ENCODE data around the gene MOB3A. TPM values are rescaled to one million over a fixed set of nuclear protein-coding genes. Genes with fewer than 3 reads are reported as not detected.
A peak's percentile ranks its signal among the peaks of the same experiment; 100 is the strongest.
"Not testable (repeated sequence)": the region's sequence is repeated elsewhere in the genome, so short reads cannot be mapped to it uniquely, and the experiment has no call there.

The MOB3A gene
- total RNA-seq, 1 donor from 2014 or later = 18.7 TPM

- DNase-seq (ENCODE audit: low read depth, low spot score) = no peak
Observed at GRCh38 chr19:2108251-2109016, 12.3 kb upstream of the MOB3A start.

- no peak for DNase-seq (ENCODE audit: low read depth, low spot score)
Observed at GRCh38 chr19:2103045-2103707, 7.0 kb upstream of the MOB3A start.

GRCh38 chr19:2101417-2102335 lies 5.5 kb upstream of the MOB3A start:
- DNase-seq (ENCODE audit: low read depth, low spot score) = no peak

GRCh38 chr19:2100719-2101061 lies 4.6 kb upstream of the MOB3A start:
- no peak for DNase-seq (ENCODE audit: low read depth, low spot score)

GRCh38 chr19:2099937-2100718 lies 4.0 kb upstream of the MOB3A start:
- no peak for DNase-seq (ENCODE audit: low read depth, low spot score)

- no peak for DNase-seq (ENCODE audit: low read depth, low spot score)
Observed at GRCh38 chr19:2099054-2099501, 3.0 kb upstream of the MOB3A start.

- no peak for DNase-seq (ENCODE audit: low read depth, low spot score)
Observed at GRCh38 chr19:2097886-2098327, 1.8 kb upstream of the MOB3A start.

GRCh38 chr19:2097203-2097885 lies 1.2 kb upstream of the MOB3A start:
- DNase-seq (ENCODE audit: low read depth, low spot score) = no peak

- DNase-seq (ENCODE audit: low read depth, low spot score) = peak; percentile 87
Observed at GRCh38 chr19:2096480-2097202, 515 bp upstream of the MOB3A start, which contains the start of gene IZUMO4. TSS of gene IZUMO4 (plus strand) at chr19:2096915. CDS start at chr19:2096946, 31 bp downstream.

- DNase-seq (ENCODE audit: low read depth, low spot score) = not testable (repeated sequence)
Observed at GRCh38 chr19:2091926-2092525, 4.1 kb downstream of the MOB3A start.

GRCh38 chr19:2089727-2090053 lies 6.4 kb downstream of the MOB3A start:
- DNase-seq (ENCODE audit: low read depth, low spot score) = no peak

GRCh38 chr19:2089001-2089711 lies 7.0 kb downstream of the MOB3A start:
- no peak for DNase-seq (ENCODE audit: low read depth, low spot score)

GRCh38 chr19:2087621-2088100 lies 8.5 kb downstream of the MOB3A start:
- no peak for DNase-seq (ENCODE audit: low read depth, low spot score)

GRCh38 chr19:2086695-2087620 lies 9.2 kb downstream of the MOB3A start:
- DNase-seq (ENCODE audit: low read depth, low spot score) = not testable (repeated sequence)

GRCh38 chr19:2084993-2085720 lies 11.0 kb downstream of the MOB3A start:
- DNase-seq (ENCODE audit: low read depth, low spot score) = no peak

- no peak for DNase-seq (ENCODE audit: low read depth, low spot score)
Observed at GRCh38 chr19:2083174-2083854, 12.8 kb downstream of the MOB3A start.

Data from pulmonary artery endothelial cell (primary cell).